K562 (cell line): ENCODE data around the gene HFE. TPM values are rescaled to one million over a fixed set of nuclear protein-coding genes. Genes with fewer than 3 reads are reported as not detected.

ENCODE experiments used
- BRF1 ChIP-seq: IDR thresholded peaks from 3 replicates; pipeline ENCODE4 v1.6.1; 2011; ENCODE audit warnings: borderline replicate concordance, mild to moderate bottlenecking; ENCODE audit not compliant: insufficient read length; ENCODE audit errors: extremely low read depth
- DPF2 ChIP-seq: fragments of 450-650 bp; IDR thresholded peaks from 2 replicates; pipeline ENCODE4 v1.6.1; 2016
- EGR1 ChIP-seq: fragments of 450-650 bp; conservative IDR thresholded peaks from 2 replicates; pipeline ENCODE4 v1.6.1; 2017; ENCODE audit warnings: mild to moderate bottlenecking
- HDAC8 ChIP-seq: fragments of 450-650 bp; IDR thresholded peaks from 2 replicates; pipeline ENCODE4 v1.6.1; 2016; ENCODE audit warnings: mild to moderate bottlenecking, missing genetic modification characterization, moderate library complexity, missing compliant biosample characterization
- JUNB ChIP-seq: fragments of 450-650 bp; formaldehyde crosslinking; conservative IDR thresholded peaks from 2 replicates; pipeline ENCODE4 v1.4.0; 2020; ENCODE audit warnings: mild to moderate bottlenecking
- RBM14 ChIP-seq: fragments of 200-400 bp; formaldehyde crosslinking; IDR thresholded peaks from 2 replicates; pipeline ENCODE4 v1.6.1; 2018; ENCODE audit warnings: low read depth, mild to moderate bottlenecking, low read length, moderate library complexity, borderline replicate concordance; ENCODE audit not compliant: insufficient read depth
- SRSF9 ChIP-seq: fragments of 200-400 bp; formaldehyde crosslinking; IDR thresholded peaks from 2 replicates; pipeline ENCODE4 v1.6.1; 2017; ENCODE audit warnings: low read depth, low read length, borderline replicate concordance
- STAT5B ChIP-seq: fragments of 250-450 bp; sonication (Bioruptor Pico); IDR thresholded peaks from 2 replicates; pipeline ENCODE4 v1.8.0; 2021; ENCODE audit warnings: mild to moderate bottlenecking, inconsistent platforms
- TAF9B ChIP-seq: fragments of 450-650 bp; IDR thresholded peaks from 2 replicates; pipeline ENCODE4 v1.6.1; 2018; ENCODE audit warnings: mild to moderate bottlenecking; ENCODE audit not compliant: partially characterized antibody
- ZBTB5 ChIP-seq: fragments of 450-650 bp; IDR thresholded peaks from 2 replicates; pipeline ENCODE4 v1.6.1; 2017; ENCODE audit warnings: antibody characterized with exemption
- ZFX ChIP-seq: sonication (generic); formaldehyde crosslinking; IDR thresholded peaks from 2 replicates; pipeline ENCODE4 v1.8.0; 2022; ENCODE audit warnings: mild to moderate bottlenecking, missing genetic modification reagents, moderate library complexity
- ZNF24 ChIP-seq: fragments of 450-650 bp; IDR thresholded peaks from 2 replicates; pipeline ENCODE4 v1.6.1; 2016
- ZNF324 ChIP-seq: fragments of 250-450 bp; sonication (Bioruptor Pico); IDR thresholded peaks from 2 replicates; pipeline ENCODE4 v1.4.0; 2020; ENCODE audit warnings: mild to moderate bottlenecking
- ZNF609 ChIP-seq: sonication (generic); formaldehyde crosslinking; IDR thresholded peaks from 2 replicates; pipeline ENCODE4 v1.8.1; 2023; ENCODE audit warnings: missing genetic modification reagents, mild to moderate bottlenecking, borderline replicate concordance
- ZSCAN29 ChIP-seq: fragments of 450-650 bp; IDR thresholded peaks from 2 replicates; pipeline ENCODE4 v1.6.1; 2017
- polyA plus RNA-seq, 8 experiments: library from polyadenylated mRNA; depleted of rRNA in 4 of 8; stranded (reverse) in 5 of 8; unstranded in 3 of 8; fragments of >200 nt; fragmentation: Nextera tagmentation in 2 of 8; fragmentation: Illumina TruSeq in 1 of 8; extraction: Ambion mirVana in 2 of 8; extraction: Trizol in 1 of 8; gene quantifications; 2 replicates each; pipeline versions ENCODE4 v1.2.1 to v1.2.3, GENCODE V29; 2011 to 2014; ENCODE audit warnings: inconsistent platforms in 1 of 8, missing spikeins in 1 of 8
- total RNA-seq, 7 experiments: library from RNA; depleted of rRNA in 6 of 7; stranded (reverse); fragments of >200 nt in 6 of 7; fragmentation: Illumina TruSeq in 2 of 7; extraction: Trizol in 2 of 7; gene quantifications; 2 replicates each; pipeline versions ENCODE4 v1.2.1 to v1.2.3, GENCODE V29; 2011 to 2021; ENCODE audit warnings: low replicate concordance in 1 of 7
- TF ChIP-seq, protein P1 (sequence below), 2 experiments: fragments of 450-650 bp in 1 of 2; sonication (generic) in 1 of 2; formaldehyde crosslinking; conservative IDR thresholded peaks; 2 replicates each; pipeline versions ENCODE4 v1.4.0 to v1.8.1; 2020 to 2022; ENCODE audit warnings: mild to moderate bottlenecking in 1 of 2, missing genetic modification reagents in 1 of 2
- TF ChIP-seq, protein P2 (sequence below): fragments of 450-650 bp; formaldehyde crosslinking; IDR thresholded peaks from 2 replicates; pipeline ENCODE4 v1.4.0; 2020; ENCODE audit warnings: mild to moderate bottlenecking, moderate library complexity

Gene HFE
- total and polyA plus RNA-seq, 9 of the 15 experiments (the other 6 are each of a cell fraction or from before 2014, with no cell fraction given): 0.14 to 1.2 (median 0.76) TPM

GRCh38 chr6:26122793-26123674, 35.8 kb downstream of the HFE start (continued):
- TF ChIP-seq ZNF609 (CRISPR knock-in tag) (no peak; the same call in 1 of the 2 replicates), ZBTB5 (peak; percentile 100), ZNF324 (CRISPR knock-in tag) (no peak; the same call in 1 of the 2 replicates), TAF9B (peak; percentile 87), JUNB (CRISPR knock-in tag) (no peak), ZFX (CRISPR knock-in tag) (peak; percentile 24; the same call in 1 of the 2 replicates), ZNF24 (peak; percentile 17; the same call in 1 of the 2 replicates), EGR1 (peak; percentile 23; the same call in 1 of the 2 replicates), ZSCAN29 (peak; percentile 26; the same call in 1 of the 2 replicates), DPF2 (0 out of 2 replicates have a peak, but pooled peaks have one; percentile 8), BRF1 (no peak), RBM14 (no peak), SRSF9 (no peak), STAT5B (CRISPR knock-in tag) (no peak), HDAC8 (tag) (peak; percentile 64; the same call in 1 of the 2 replicates)
- TF ChIP-seq, protein P1, sequence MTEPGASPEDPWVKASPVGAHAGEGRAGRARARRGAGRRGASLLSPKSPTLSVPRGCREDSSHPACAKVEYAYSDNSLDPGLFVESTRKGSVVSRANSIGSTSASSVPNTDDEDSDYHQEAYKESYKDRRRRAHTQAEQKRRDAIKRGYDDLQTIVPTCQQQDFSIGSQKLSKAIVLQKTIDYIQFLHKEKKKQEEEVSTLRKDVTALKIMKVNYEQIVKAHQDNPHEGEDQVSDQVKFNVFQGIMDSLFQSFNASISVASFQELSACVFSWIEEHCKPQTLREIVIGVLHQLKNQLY (CRISPR knock-in tag; conservative IDR thresholded peaks at IDR 0.05): peak; percentile 4 to 84; a peak in 2 of 4 replicates
- TF ChIP-seq, protein P2, sequence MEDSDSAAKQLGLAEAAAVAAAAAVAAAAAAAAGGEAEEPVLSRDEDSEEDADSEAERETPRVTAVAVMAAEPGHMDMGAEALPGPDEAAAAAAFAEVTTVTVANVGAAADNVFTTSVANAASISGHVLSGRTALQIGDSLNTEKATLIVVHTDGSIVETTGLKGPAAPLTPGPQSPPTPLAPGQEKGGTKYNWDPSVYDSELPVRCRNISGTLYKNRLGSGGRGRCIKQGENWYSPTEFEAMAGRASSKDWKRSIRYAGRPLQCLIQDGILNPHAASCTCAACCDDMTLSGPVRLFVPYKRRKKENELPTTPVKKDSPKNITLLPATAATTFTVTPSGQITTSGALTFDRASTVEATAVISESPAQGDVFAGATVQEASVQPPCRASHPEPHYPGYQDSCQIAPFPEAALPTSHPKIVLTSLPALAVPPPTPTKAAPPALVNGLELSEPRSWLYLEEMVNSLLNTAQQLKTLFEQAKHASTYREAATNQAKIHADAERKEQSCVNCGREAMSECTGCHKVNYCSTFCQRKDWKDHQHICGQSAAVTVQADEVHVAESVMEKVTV: peak; percentile 51
